GM23248 (cell line): Measurements from ENCODE around the gene GAB3.

Source experiments
- EZH2 ChIP-seq: fragments of 200-600 bp; sonication (generic); IDR thresholded peaks from 2 replicates; pipeline ENCODE4 v1.6.1; 2018; ENCODE audit warnings: antibody characterized with exemption, mild to moderate bottlenecking; ENCODE audit not compliant: insufficient read depth, poor library complexity, severe bottlenecking
- EZH2phosphoT487 ChIP-seq: fragments of 200-600 bp; sonication (generic); IDR thresholded peaks from 2 replicates; pipeline ENCODE4 v1.6.1; 2018; ENCODE audit warnings: antibody characterized with exemption, moderate library complexity, mild to moderate bottlenecking, low read depth; ENCODE audit not compliant: insufficient read depth

DNA sequence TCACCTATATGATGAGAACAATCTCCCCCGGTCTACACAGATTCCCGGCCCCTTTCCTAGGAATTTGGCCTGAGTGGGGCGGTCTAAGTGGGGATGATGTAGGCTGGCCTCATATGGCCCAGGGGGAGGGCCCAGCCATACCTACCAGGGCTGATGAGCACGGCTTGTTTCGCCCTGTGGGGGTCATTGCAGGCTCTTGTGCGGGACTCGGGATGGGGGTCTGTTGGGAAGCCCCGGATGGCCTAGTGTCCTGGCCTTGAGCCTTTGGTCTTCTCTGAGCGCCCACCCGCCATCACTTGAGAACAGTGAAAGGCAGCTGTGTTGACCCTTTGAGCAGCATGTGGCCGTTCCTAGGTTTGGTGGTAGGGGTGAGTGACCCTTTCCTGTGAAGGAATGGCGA lies 92.7 kb downstream of the GAB3 start:
- TF ChIP-seq EZH2 = no peak
- no peak for TF ChIP-seq EZH2phosphoT487
